Neural progenitor cell (in vitro differentiated cells): ENCODE measurements around the gene HPSE2. TPM values are rescaled to one million over a fixed set of nuclear protein-coding genes. Genes with fewer than 3 reads are reported as not detected.

Experiments
- DNase-seq: peaks from one replicate; pipeline ENCODE4 v3.0.0-alpha.2; 2016; ENCODE audit warnings: low spot score
- H2AFZ ChIP-seq: fragments of 200-600 bp; sonication (generic); replicated peaks from 2 replicates; pipeline ENCODE4 v1.6.1; 2016; ENCODE audit warnings: antibody characterized with exemption
- H3F3A ChIP-seq: fragments of 200-600 bp; sonication (generic); 2 replicates; pipeline ENCODE4 v1.6.1; 2016; ENCODE audit warnings: antibody characterized with exemption, low read depth
- H3K27ac ChIP-seq: fragments of 200-600 bp; sonication (generic); 2 replicates; pipeline ENCODE4 v1.5.1; 2016; ENCODE audit warnings: mild to moderate bottlenecking
- H3K27me3 ChIP-seq: fragments of 200-600 bp; sonication (generic); 2 replicates; pipeline ENCODE4 v1.6.1; 2016; ENCODE audit warnings: mild to moderate bottlenecking, moderate library complexity
- H3K36me3 ChIP-seq: fragments of 200-600 bp; sonication (generic); 2 replicates; pipeline ENCODE4 v1.5.1; 2016
- H3K4me1 ChIP-seq: fragments of 200-600 bp; sonication (generic); 2 replicates; pipeline ENCODE4 v1.6.1; 2016; ENCODE audit warnings: mixed run types
- H3K4me2 ChIP-seq: fragments of 200-600 bp; sonication (generic); 2 replicates; pipeline ENCODE4 v1.6.1; 2016
- H3K4me3 ChIP-seq: fragments of 200-600 bp; sonication (generic); 2 replicates; pipeline ENCODE4 v1.5.1; 2016
- H3K79me2 ChIP-seq: fragments of 200-600 bp; sonication (generic); 2 replicates; pipeline ENCODE4 v1.6.1; 2016; ENCODE audit warnings: low read depth
- H3K9ac ChIP-seq: fragments of 200-600 bp; sonication (generic); 2 replicates; pipeline ENCODE4 v1.6.1; 2016
- H3K9me3 ChIP-seq: fragments of 200-600 bp; sonication (generic); 2 replicates; pipeline ENCODE4 v1.5.1; 2016; ENCODE audit warnings: low read depth
- H4K20me1 ChIP-seq: fragments of 200-600 bp; sonication (generic); 2 replicates; pipeline ENCODE4 v1.6.1; 2016; ENCODE audit warnings: low read depth
- H3K27ac Mint-ChIP-seq: 3 replicates; pipeline ENCODE4 v1.8.0; 2021; ENCODE audit warnings: mixed read lengths
- H3K27me3 Mint-ChIP-seq: 2 replicates; pipeline ENCODE4 v1.8.0; 2022; ENCODE audit warnings: low read depth, mild to moderate bottlenecking, inconsistent platforms, moderate library complexity, mixed read lengths; ENCODE audit not compliant: insufficient read depth
- H3K36me3 Mint-ChIP-seq: 3 replicates; pipeline ENCODE4 v1.8.0; 2021; ENCODE audit warnings: mixed read lengths
- H3K4me1 Mint-ChIP-seq: 3 replicates; pipeline ENCODE4 v1.8.0; 2021; ENCODE audit warnings: mixed read lengths
- H3K4me3 Mint-ChIP-seq: 3 replicates; pipeline ENCODE4 v1.8.0; 2021; ENCODE audit warnings: mild to moderate bottlenecking, moderate library complexity, mixed read lengths
- H3K9me3 Mint-ChIP-seq: 3 replicates; pipeline ENCODE4 v1.8.0; 2020; ENCODE audit warnings: mixed read lengths
- CTCF ChIP-seq: fragments of 200-600 bp; sonication (generic); IDR thresholded peaks from 2 replicates; pipeline ENCODE4 v1.5.1; 2017; ENCODE audit warnings: antibody characterized with exemption, mild to moderate bottlenecking
- EZH2 ChIP-seq: fragments of 200-600 bp; sonication (generic); IDR thresholded peaks from 2 replicates; pipeline ENCODE4 v1.6.1; 2017; ENCODE audit warnings: antibody characterized with exemption, mild to moderate bottlenecking, moderate library complexity
- EZH2phosphoT487 ChIP-seq: fragments of 200-600 bp; sonication (generic); IDR thresholded peaks from 2 replicates; pipeline ENCODE4 v1.6.1; 2017; ENCODE audit warnings: antibody characterized with exemption
- total RNA-seq: library from RNA; depleted of rRNA; stranded (reverse); fragments of >200 nt; gene quantifications from 2 replicates; pipeline ENCODE4 v1.2.3, GENCODE V29; 2015; ENCODE audit warnings: low replicate concordance

Gene HPSE2
- total RNA-seq, 1 donor from 2014 or later = 3.4 TPM

GRCh38 chr10:98567391-98568133 is 668.1 kb downstream of the HPSE2 start:
- Mint-ChIP-seq H3K4me1 (peaks cover 21% of the 10 kb centered on the region), H3K27me3 (peaks cover 6% of the 10 kb centered on the region), H3K9me3 (peaks cover 2% of the 10 kb centered on the region), H3K36me3 (no peaks in the 10 kb centered on the region), H3K27ac (peak overlapping the region; percentile 59), H3K4me3 (no peak overlapping the region)
- Histone ChIP-seq H3K9me3 (no peaks in the 10 kb centered on the region), H3K4me3 (no peak overlapping the region), H3K9ac (no peak overlapping the region), H3K27ac (no peak overlapping the region), H3K4me1 (peaks cover 10% of the 10 kb centered on the region), H3K79me2 (no peaks in the 10 kb centered on the region), H3K4me2 (no peak overlapping the region), H3K36me3 (no peaks in the 10 kb centered on the region), H2AFZ (no peak overlapping the region), H3F3A (no peaks in the 10 kb centered on the region), H4K20me1 (no peaks in the 10 kb centered on the region), H3K27me3 (no peaks in the 10 kb centered on the region)
- DNase-seq = no peak
- TF ChIP-seq EZH2 = no peak
- no peak for TF ChIP-seq EZH2phosphoT487
- no peak for TF ChIP-seq CTCF

- H3K4me3 Mint-ChIP-seq = no peak overlapping the region
- peaks cover 2% of the 10 kb centered on the region for H3K9me3 Mint-ChIP-seq
- peaks cover 18% of the 10 kb centered on the region for H3K4me1 Mint-ChIP-seq
- Histone ChIP-seq H3K36me3 (no peaks in the 10 kb centered on the region), H2AFZ (peak overlapping the region; percentile 70), H4K20me1 (no peaks in the 10 kb centered on the region), H3K4me2 (no peak overlapping the region), H3K79me2 (no peaks in the 10 kb centered on the region), H3K9ac (no peak overlapping the region), H3F3A (no peaks in the 10 kb centered on the region), H3K4me3 (no peak overlapping the region), H3K9me3 (no peaks in the 10 kb centered on the region), H3K27me3 (no peaks in the 10 kb centered on the region), H3K4me1 (peaks cover 5% of the 10 kb centered on the region), H3K27ac (no peak overlapping the region)
- DNase-seq = no peak
- peaks cover 7% of the 10 kb centered on the region for H3K27me3 Mint-ChIP-seq
- TF ChIP-seq EZH2phosphoT487 (no peak), CTCF (no peak), EZH2 (no peak)
- no peaks in the 10 kb centered on the region for H3K36me3 Mint-ChIP-seq
- H3K27ac Mint-ChIP-seq = no peak overlapping the region
Measured at GRCh38 chr10:98563811-98564210, 671.8 kb downstream of the HPSE2 start.

- H3K27me3 Mint-ChIP-seq = peaks cover 5% of the 10 kb centered on the region
- H3K27ac Mint-ChIP-seq = no peak overlapping the region
- H2AFZ ChIP-seq = no peak overlapping the region
- no peak overlapping the region for H3K4me2 ChIP-seq
- DNase-seq = no peak
- H3K4me3 ChIP-seq = no peak overlapping the region
- H3K36me3 ChIP-seq = no peaks in the 10 kb centered on the region
- peaks cover 11% of the 10 kb centered on the region for H3K4me1 ChIP-seq
- H3K4me3 Mint-ChIP-seq = no peak overlapping the region
- H3K9me3 ChIP-seq = no peaks in the 10 kb centered on the region
- H4K20me1 ChIP-seq = no peaks in the 10 kb centered on the region
- no peak overlapping the region for H3K9ac ChIP-seq
- H3K27me3 ChIP-seq = no peaks in the 10 kb centered on the region
- no peaks in the 10 kb centered on the region for H3K79me2 ChIP-seq
- H3K27ac ChIP-seq = no peak overlapping the region
- H3F3A ChIP-seq = no peaks in the 10 kb centered on the region
- TF ChIP-seq EZH2 (no peak), CTCF (no peak), EZH2phosphoT487 (no peak)
- peaks cover 2% of the 10 kb centered on the region for H3K9me3 Mint-ChIP-seq
- H3K4me1 Mint-ChIP-seq = no peaks in the 10 kb centered on the region
- H3K36me3 Mint-ChIP-seq = no peaks in the 10 kb centered on the region
Measured at GRCh38 chr10:98560565-98560964, 675.1 kb downstream of the HPSE2 start.
